ENCODE results near the gene ENOX1.

ENOX1 gene

DNA sequence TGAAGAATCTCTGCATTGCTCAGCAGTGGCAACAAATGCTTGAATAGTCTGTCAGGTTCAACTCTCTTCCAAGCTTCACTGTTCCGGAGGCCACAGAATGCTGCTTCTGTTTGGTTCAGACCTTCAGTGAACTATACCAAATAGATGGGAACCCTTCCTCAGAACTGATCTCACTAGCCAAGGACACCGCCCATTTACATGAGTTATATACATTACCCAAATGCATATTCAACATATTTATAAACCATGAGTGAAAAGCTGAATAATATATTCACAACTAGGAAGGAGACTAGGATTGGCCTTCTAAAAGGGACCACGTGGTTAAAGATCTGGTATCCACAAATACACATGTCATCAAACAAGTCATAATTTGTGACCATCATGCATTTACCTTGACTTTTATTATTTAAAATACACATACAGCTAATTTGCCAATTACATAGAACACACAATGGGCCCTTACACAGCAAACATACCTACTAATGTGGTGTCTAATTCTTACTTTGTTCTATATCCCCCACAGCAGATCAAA is 49.3 kb downstream of the ENOX1 start:
- no peak for DNase-seq

GRCh38 chr13:43732726-43733125 is 54.0 kb downstream of the ENOX1 start:
- DNase-seq: no peak

DNA sequence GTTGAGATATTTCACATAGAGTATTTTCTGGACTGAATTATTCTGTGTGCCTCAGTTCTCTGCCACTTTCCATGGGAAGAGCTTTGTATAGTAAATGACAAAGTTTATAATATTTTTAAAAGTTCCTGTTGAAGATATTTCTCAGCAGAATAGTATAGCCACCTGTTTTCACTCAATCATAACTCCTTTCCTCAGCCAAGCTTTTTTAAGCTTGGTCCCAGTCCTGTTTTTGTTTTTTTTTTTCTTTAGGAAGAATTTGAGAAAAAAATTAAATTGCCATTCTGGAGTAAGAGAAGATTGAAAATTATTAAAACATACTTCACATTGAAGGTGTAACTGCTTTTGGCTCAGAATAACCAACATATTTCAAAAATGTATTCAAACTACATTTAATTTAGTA is 55.5 kb downstream of the ENOX1 start:
- DNase-seq: no peak

DNA sequence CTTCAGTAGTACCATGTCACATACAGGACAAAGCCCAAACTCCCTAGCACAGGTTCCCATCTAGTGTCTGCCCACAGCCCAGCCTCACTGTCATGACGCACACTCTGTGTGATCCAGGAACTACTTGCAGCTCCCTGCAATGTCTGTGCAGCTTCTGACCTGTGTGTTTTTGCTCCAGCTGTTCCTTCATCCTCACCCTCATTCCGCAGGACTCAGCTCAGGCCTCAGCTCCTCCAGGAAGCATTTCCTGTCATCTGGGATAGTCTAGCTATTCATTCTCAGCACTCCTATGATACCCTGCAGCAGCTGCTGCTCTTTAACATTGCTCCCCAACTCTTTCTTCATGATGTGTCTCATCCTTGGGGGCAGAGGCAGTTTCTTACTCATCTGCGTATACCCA is 56.1 kb downstream of the ENOX1 start:
- no peak for DNase-seq

DNA sequence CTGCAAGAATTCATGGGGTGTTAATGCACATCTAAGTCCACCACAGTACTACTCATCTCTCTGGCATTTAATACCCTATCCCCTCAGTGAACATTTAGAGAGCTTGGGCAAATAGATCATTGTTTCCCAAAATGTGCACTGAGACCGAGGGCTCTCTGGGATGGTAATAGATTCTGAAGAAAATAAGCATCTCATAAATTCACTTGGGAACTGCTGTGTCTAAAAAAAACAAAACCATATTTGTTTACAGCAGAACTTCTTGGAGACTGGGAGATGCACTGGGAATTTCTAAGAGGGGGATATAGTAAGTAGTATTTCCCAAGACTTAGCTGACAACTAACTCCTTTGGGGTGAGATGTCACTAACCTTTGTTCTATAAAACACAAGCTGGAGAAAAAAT is 58.4 kb downstream of the ENOX1 start:
- no peak for DNase-seq

DNA sequence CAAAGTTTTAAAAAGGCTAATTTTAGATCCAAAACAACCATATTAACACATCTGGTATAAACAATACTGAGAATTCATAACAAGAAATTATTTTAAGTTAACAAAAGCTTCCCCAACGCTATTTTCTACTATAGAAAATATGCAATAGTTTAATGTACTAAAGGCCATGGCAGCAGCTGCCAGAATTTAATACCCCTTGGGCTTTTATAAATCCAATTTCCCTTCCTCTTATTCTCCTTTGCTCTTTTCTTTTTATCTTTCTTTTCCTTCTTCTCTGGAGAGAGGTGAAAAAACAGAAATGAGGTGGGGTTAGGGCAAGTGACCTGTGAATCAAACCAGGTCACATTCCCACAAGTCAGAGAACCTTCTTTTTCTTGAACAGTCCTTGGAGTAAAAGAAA is 58.9 kb downstream of the ENOX1 start:
- no peak for DNase-seq

GRCh38 chr13:43725460-43725859 is 61.3 kb downstream of the ENOX1 start:
- no peak for DNase-seq

- no peak for DNase-seq
Observed at GRCh38 chr13:43720780-43721397, 65.9 kb downstream of the ENOX1 start.

DNA sequence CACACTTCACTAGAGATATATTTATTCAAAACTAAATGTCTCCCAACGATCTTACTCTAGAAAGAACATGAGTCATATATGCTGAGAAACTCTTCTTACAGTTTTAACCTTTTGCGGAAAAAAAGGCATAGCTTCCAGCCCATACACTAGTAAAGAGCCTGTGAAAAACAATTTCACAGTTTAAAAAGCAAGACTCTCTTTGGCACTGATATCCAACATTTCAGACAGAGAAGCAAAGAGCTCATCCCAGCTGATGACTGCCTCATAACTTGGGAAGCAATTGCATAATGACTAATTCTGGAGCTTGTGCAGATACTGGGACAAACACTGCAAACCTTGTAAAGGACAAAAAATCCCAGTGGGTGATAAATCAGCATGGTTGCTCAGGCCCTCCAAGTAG is 88.0 kb downstream of the ENOX1 start:
- DNase-seq: no peak

DNA sequence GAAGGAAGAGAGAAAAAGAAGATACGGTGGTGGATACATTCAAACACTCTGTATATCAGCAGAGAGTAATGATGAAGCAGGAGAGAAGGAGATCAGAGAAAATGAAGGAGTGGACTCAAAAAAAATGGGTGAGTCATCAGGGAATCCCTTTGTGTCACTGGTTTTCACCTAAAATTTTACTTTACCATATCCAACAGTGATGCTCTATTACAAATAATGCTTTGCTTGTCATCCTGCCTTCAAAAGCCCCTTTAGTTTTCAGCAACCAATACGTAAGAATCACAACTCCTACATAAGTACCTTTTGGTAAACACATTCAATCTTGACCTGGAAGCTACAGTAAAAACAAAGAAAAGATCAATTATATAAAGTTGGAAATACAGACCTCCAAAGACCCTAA is 88.8 kb downstream of the ENOX1 start:
- DNase-seq: no peak

GRCh38 chr13:43697323-43697722 is 89.4 kb downstream of the ENOX1 start:
- no peak for DNase-seq

DNA sequence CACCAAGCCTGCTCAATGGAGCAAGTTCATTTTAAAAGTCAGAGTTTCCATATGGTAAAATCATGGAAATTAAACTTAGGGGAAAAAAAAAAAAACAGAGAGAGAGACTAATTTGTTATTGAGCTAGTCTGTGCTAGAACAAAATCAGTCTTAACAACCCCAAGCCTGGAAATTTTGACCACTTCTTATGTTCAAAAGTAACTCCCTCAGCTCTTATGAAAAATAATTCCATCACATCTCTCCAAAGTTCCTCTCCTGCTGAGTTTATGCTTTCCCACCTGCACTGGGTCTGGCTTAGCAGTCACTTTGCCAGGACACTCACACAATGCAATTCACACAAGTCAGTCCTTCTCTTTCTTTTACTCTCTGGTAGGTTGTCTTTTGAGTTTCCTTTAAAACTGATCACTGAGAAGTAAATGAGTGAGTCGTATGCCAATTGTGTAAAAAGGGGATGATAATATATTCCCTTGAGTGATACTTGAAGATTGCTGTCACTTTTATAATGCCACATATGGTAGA is 92.6 kb downstream of the ENOX1 start:
- DNase-seq: no peak

DNA sequence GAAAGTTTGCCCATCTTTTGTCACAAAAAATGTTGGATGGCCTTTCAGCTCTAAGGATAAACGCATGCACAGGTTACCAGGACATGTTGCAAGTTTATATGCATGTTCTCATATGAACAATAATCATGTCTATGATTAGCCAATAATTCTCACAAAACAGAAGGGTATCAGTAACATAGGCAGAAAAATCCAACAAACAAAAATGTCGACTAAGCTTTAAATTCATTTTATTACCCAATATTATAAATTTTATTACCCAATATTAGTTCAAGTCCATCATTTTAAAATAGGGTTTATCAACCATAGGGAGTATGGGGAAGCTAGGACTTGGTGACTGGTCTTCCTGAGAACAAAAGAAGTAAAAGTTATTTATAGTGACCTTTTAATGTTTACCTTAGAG is 93.1 kb downstream of the ENOX1 start:
- no peak for DNase-seq

- DNase-seq: no peak
Observed at GRCh38 chr13:43688227-43688907, 98.4 kb downstream of the ENOX1 start.

GRCh38 chr13:43687038-43687437 is 99.7 kb downstream of the ENOX1 start:
- no peak for DNase-seq

DNA sequence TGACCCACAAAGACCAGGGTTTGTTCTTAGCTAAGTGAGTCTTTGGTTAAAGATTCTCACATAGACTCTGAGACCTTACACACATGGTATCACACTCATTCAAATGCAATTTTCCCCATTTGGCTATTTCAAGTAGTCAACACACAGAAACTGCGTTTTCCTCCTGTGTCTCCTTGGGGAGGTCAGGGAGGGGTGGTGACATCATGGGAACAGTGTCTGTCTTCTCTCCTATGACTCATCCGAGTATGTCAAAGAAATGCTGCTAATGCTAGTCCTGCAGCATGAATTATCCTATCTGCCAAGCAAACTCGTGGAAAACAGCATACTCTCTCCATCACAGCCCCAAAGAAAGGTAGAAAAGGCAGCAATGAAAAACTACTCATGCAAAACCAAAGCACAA is 100.2 kb downstream of the ENOX1 start:
- DNase-seq: no peak

GRCh38 chr13:43684963-43685725 is 101.6 kb downstream of the ENOX1 start:
- no peak for DNase-seq

- DNase-seq: no peak
Observed at GRCh38 chr13:43682701-43683100, 104.1 kb downstream of the ENOX1 start.

DNA sequence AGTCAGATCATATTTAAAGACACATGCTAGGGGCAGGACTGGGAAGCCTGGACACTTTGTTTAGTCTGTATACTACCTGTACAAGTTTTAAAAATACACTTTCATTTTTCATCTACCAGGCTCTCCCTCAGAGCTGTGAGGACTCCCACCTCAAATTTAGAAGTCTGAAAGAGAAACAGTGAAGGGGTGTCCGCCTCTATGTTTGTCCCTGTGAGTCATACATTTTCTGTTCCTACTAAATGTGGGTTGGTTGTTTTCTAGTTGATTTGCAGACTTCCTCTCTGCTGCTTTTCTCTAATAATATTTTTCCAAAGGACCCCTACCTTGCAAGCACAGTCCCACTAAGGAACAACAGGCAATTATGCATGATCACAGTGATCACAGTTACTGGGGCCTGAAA is 110.5 kb downstream of the ENOX1 start:
- DNase-seq: no peak

GRCh38 chr13:43675577-43675976 is 111.2 kb downstream of the ENOX1 start:
- DNase-seq: no peak

GRCh38 chr13:43669964-43670363 is 116.8 kb downstream of the ENOX1 start:
- no peak for DNase-seq

GRCh38 chr13:43669101-43669500 is 117.7 kb downstream of the ENOX1 start:
- no peak for DNase-seq

- no peak for DNase-seq
Observed at GRCh38 chr13:43666403-43666802, 120.4 kb downstream of the ENOX1 start.

GRCh38 chr13:43665388-43665787 is 121.4 kb downstream of the ENOX1 start:
- no peak for DNase-seq
